ENCODE measurements around the gene PRKAR2A.

PRKAR2A gene

GRCh38 chr3:48847504-48848423 lies at the start of gene PRKAR2A:
TSS of gene PRKAR2A (minus strand) at chr3:48847874. CDS start at chr3:48847596, 278 bp downstream.
- no peaks in the 10 kb centered on the region for H3K36me3 ChIP-seq
- no peak for TF ChIP-seq CTCF (IDR thresholded peaks at IDR 0.05)
- H3K27me3 ChIP-seq = no peaks in the 10 kb centered on the region
- peak within 1 kb of the TSS; percentile 66 to 94 for H3K4me3 ChIP-seq
- peak within 1 kb of the TSS; percentile 86 to 98 for H3K27ac ChIP-seq
- intact Hi-C loops (cut with DNase I; ENCODE audit: low total_unique reads) = loop anchor here (2.0 kb wide), 1 partner anchor 71 kb away; the partner anchor contains the start of gene ARIH2
- H3K4me1 ChIP-seq = peaks cover 0 to 29% (median 23%) of the 10 kb centered on the region in 4 donors
- peak; percentile 88 to 94 for DNase-seq
- H3K9me3 ChIP-seq = no peaks in the 10 kb centered on the region

GRCh38 chr3:48896936-48897335 lies 49.3 kb upstream of the PRKAR2A start:
- TF ChIP-seq CTCF (IDR thresholded peaks at IDR 0.05) = no peak
- peaks cover 6 to 12% (median 10%) of the 10 kb centered on the region in 4 donors for H3K4me1 ChIP-seq
- H3K27ac ChIP-seq = no peak overlapping the region
- H3K9me3 ChIP-seq = no peaks in the 10 kb centered on the region
- intact Hi-C loops (cut with DNase I; ENCODE audit: low total_unique reads) = no loop called here
- peaks cover 0 to under 1% (median 0%) of the 10 kb centered on the region in 3 donors for H3K36me3 ChIP-seq
- no peaks in the 10 kb centered on the region for H3K27me3 ChIP-seq
- no peak overlapping the region for H3K4me3 ChIP-seq
- DNase-seq = no peak

GRCh38 chr3:48894516-48894915 lies 46.8 kb upstream of the PRKAR2A start:
- no peak overlapping the region for H3K4me3 ChIP-seq
- intact Hi-C loops (cut with DNase I; ENCODE audit: low total_unique reads) = no loop called here
- H3K27me3 ChIP-seq = no peaks in the 10 kb centered on the region
- H3K4me1 ChIP-seq = peaks cover 6 to 12% (median 10%) of the 10 kb centered on the region in 4 donors
- DNase-seq = no peak
- TF ChIP-seq CTCF (IDR thresholded peaks at IDR 0.05) = no peak
- H3K27ac ChIP-seq = no peak overlapping the region
- no peaks in the 10 kb centered on the region for H3K9me3 ChIP-seq
- peaks cover 0 to 11% (median 4%) of the 10 kb centered on the region in 3 donors for H3K36me3 ChIP-seq

DNA sequence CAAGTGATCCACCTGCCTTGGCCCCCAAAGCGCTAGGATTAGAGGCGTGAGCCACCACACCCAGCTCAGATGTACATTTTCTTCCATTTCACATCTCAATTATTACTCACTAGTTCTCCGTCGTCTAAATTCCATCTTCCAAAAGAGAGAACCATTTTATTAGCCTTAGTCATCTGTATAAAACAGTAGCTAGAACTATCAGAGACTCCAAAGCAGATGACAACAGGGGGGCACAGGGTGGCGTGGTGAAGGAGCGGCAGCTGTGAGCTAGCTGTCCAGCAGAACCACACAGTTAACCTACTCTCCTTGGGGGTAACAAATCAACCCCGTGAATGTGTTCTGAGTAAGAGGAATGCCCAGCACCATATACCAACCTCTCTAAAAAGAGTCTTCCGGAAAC lies 43.9 kb upstream of the PRKAR2A start:
- Histone ChIP-seq H3K27me3 (no peaks in the 10 kb centered on the region), H3K4me1 (no peaks in the 10 kb centered on the region), H3K4me3 (no peak overlapping the region), H3K36me3 (peaks cover 0 to 20% (median 17%) of the 10 kb centered on the region in 3 donors), H3K27ac (no peak overlapping the region), H3K9me3 (no peaks in the 10 kb centered on the region)
- intact Hi-C loops (cut with DNase I; ENCODE audit: low total_unique reads) = no loop called here
- DNase-seq = no peak
- TF ChIP-seq CTCF (IDR thresholded peaks at IDR 0.05) = no peak

- Histone ChIP-seq H3K4me1 (no peaks in the 10 kb centered on the region), H3K4me3 (no peak overlapping the region), H3K9me3 (no peaks in the 10 kb centered on the region), H3K27me3 (no peaks in the 10 kb centered on the region), H3K36me3 (peaks cover 10 to 53% (median 23%) of the 10 kb centered on the region in 3 donors), H3K27ac (no peak overlapping the region)
- intact Hi-C loops (cut with DNase I; ENCODE audit: low total_unique reads) = no loop called here
- DNase-seq = no peak
- TF ChIP-seq CTCF (IDR thresholded peaks at IDR 0.05) = no peak
Measured at GRCh38 chr3:48885753-48886152, 38.1 kb upstream of the PRKAR2A start.
